Measurements from ENCODE around the gene SLC38A9. TPM values are rescaled to one million over a fixed set of nuclear protein-coding genes. Genes with fewer than 3 reads are reported as not detected.

SLC38A9 gene
- polyA plus RNA-seq, 1 experiment: 12.5 TPM

- CTCF ChIA-PET: interaction anchor here (0.6 to 1.0 kb wide), 2 partner anchors 10 to 90 kb away, joined by 3 to 4 read pairs; no protein-coding TSS in a partner anchor
- H3K4me3 ChIP-seq (ENCODE audit: low read depth, low read length): no peak overlapping the region
- POLR2A ChIA-PET: no interaction called here
- H3K36me3 ChIP-seq (ENCODE audit: control insufficient read depth, insufficient read depth, low read length): peaks cover 2% of the 10 kb centered on the region; the same call in 1 of the 2 replicates
- DNase-seq (ENCODE audit: low read depth): no peak
- H3K27me3 ChIP-seq (ENCODE audit: control insufficient read depth, insufficient read depth, low read length): no peaks in the 10 kb centered on the region
- TF ChIP-seq, protein P1, sequence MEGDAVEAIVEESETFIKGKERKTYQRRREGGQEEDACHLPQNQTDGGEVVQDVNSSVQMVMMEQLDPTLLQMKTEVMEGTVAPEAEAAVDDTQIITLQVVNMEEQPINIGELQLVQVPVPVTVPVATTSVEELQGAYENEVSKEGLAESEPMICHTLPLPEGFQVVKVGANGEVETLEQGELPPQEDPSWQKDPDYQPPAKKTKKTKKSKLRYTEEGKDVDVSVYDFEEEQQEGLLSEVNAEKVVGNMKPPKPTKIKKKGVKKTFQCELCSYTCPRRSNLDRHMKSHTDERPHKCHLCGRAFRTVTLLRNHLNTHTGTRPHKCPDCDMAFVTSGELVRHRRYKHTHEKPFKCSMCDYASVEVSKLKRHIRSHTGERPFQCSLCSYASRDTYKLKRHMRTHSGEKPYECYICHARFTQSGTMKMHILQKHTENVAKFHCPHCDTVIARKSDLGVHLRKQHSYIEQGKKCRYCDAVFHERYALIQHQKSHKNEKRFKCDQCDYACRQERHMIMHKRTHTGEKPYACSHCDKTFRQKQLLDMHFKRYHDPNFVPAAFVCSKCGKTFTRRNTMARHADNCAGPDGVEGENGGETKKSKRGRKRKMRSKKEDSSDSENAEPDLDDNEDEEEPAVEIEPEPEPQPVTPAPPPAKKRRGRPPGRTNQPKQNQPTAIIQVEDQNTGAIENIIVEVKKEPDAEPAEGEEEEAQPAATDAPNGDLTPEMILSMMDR (IDR thresholded peaks at IDR 0.05; ENCODE audit: insufficient read depth, low read depth, low read length): no peak
These were observed 3.4 kb downstream of the SLC38A9 start for GRCh38 chr5:55708732-55709131.

DNA sequence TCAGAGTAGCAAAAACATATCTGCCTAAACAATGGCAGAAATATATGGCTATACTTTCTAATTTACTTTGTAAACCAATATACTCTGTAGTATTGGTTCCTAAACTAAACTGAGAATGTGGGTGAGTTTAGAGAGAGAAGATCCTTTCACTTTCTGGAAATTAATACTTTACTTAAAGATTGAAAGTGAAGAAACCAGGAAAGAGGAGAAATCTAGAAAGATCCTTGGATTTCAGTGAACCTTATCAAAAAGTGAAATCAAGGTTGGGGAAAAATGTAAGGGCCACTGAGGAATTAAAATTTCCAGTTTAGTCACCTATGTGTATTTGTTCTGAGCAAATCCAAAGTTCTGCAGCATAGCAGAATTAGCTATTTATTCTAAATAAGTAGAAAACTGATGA, 5.9 kb downstream of the SLC38A9 start:
- DNase-seq (ENCODE audit: low read depth): no peak
- Histone ChIP-seq H3K27me3 (ENCODE audit: control insufficient read depth, insufficient read depth, low read length) (no peaks in the 10 kb centered on the region), H3K4me3 (ENCODE audit: low read depth, low read length) (no peak overlapping the region), H3K36me3 (ENCODE audit: control insufficient read depth, insufficient read depth, low read length) (peaks cover 2% of the 10 kb centered on the region; the same call in 1 of the 2 replicates)
- TF ChIP-seq, protein P1 (IDR thresholded peaks at IDR 0.05; ENCODE audit: insufficient read depth, low read depth, low read length): no peak
- ChIA-PET CTCF (interaction anchor here (0.6 to 2.1 kb wide), 2 partner anchors 15 to 347 kb away, joined by 3 to 5 read pairs; no protein-coding TSS in a partner anchor), POLR2A (no interaction called here)

DNA sequence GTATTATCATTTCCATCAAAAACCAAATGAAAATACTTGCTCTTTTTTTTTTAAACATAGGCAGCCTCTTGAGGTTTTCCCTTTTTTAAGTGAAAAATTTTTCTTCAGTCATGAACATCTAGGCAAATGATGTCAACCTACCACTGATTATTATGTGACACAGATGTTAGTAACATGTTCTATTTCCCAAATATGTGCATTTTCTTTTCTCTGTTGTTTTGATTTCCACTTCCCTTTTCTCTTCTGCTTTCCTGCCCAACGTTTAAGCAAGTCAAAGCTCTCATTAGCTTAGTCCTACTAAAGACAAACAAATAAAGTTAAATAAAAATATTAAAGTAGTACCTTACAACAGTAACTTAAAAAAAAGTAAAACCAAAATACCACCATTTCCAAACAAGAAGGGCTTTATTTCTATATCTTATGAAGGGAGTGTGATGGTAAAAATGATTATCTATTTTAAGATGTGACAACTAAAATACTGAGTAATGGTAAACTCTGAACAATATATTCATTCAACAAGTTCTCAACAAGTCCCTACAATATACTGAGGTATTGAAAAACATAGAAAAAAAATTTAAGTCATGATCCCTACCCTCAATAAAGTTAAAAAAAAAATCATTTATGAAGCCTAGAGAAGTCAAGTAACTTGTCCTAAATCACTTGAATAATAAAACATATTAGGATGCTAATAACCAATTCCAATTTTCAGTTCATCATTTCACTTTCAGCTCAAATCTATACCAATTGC, 9.4 kb downstream of the SLC38A9 start:
- no peak for DNase-seq (ENCODE audit: low read depth)
- ChIA-PET POLR2A (no interaction called here), CTCF (interaction anchor here (0.9 kb wide), 1 partner anchor 24 kb away, joined by 3 read pairs; no protein-coding TSS in a partner anchor)
- H3K27me3 ChIP-seq (ENCODE audit: control insufficient read depth, insufficient read depth, low read length): no peaks in the 10 kb centered on the region
- no peak overlapping the region for H3K4me3 ChIP-seq (ENCODE audit: low read depth, low read length)
- TF ChIP-seq, protein P1 (IDR thresholded peaks at IDR 0.05; ENCODE audit: insufficient read depth, low read depth, low read length): no peak
- H3K36me3 ChIP-seq (ENCODE audit: control insufficient read depth, insufficient read depth, low read length): no peaks in the 10 kb centered on the region

DNA sequence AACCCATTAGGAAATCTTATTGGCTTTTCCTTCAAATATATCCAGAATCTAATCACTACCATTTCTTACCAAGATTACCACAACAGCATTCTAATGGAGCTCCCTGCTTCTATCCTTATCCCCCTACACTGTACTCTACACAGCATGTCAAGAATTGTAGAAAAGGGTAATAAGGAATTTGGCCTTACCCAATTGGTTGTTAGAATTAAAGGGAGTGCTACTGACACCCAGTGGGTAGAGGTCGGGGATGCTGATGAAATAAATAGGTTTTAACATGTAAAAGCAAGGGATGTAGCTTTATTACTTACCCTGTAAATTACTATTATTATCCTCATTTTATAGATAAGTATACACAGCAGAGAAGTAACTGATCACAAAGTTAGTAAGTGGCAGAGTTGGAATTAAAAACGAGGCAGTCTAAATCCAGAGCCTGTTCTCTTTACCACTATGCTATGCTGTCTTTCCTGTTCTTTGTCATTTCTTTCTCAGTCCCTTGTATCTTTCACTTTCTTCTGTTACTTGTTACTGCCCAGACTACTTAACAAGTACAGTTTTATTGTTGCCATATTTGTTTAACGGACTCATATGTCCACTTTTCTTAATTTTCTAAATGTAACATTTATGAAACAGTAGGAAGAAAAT, 10.5 kb downstream of the SLC38A9 start:
- H3K36me3 ChIP-seq (ENCODE audit: control insufficient read depth, insufficient read depth, low read length): no peaks in the 10 kb centered on the region
- POLR2A ChIA-PET: interaction anchor here (0.5 kb wide), 1 partner anchor 57 kb away, joined by 7 read pairs; no protein-coding TSS in a partner anchor
- CTCF ChIA-PET: interaction anchor here (0.7 kb wide), 1 partner anchor 10 kb away, joined by 5 read pairs; no protein-coding TSS in a partner anchor
- no peak overlapping the region for H3K4me3 ChIP-seq (ENCODE audit: low read depth, low read length)
- no peak for DNase-seq (ENCODE audit: low read depth)
- TF ChIP-seq, protein P1 (IDR thresholded peaks at IDR 0.05; ENCODE audit: insufficient read depth, low read depth, low read length): no peak
- H3K27me3 ChIP-seq (ENCODE audit: control insufficient read depth, insufficient read depth, low read length): no peaks in the 10 kb centered on the region

- POLR2A ChIA-PET: no interaction called here
- H3K36me3 ChIP-seq (ENCODE audit: control insufficient read depth, insufficient read depth, low read length): no peaks in the 10 kb centered on the region
- no peaks in the 10 kb centered on the region for H3K27me3 ChIP-seq (ENCODE audit: control insufficient read depth, insufficient read depth, low read length)
- TF ChIP-seq, protein P1 (IDR thresholded peaks at IDR 0.05; ENCODE audit: insufficient read depth, low read depth, low read length): no peak
- CTCF ChIA-PET: interaction anchor here (0.7 kb wide), 1 partner anchor 9 kb away, joined by 5 read pairs; no protein-coding TSS in a partner anchor
- H3K4me3 ChIP-seq (ENCODE audit: low read depth, low read length): no peak overlapping the region
- no peak for DNase-seq (ENCODE audit: low read depth)
These were observed 11.4 kb downstream of the SLC38A9 start for GRCh38 chr5:55700745-55701144.
